ENCODE data around the gene CXCL10. TPM values are rescaled to one million over a fixed set of nuclear protein-coding genes. Genes with fewer than 3 reads are reported as not detected.
"Not testable (repeated sequence)": the region's sequence is repeated elsewhere in the genome, so short reads cannot be mapped to it uniquely, and the experiment has no call there.

The CXCL10 gene
- total RNA-seq, 6 donors from 2014 or later = 0.46 to 7.3 (median 3.1) TPM

- Histone ChIP-seq H3K27ac (no peak overlapping the region), H3K4me3 (no peak overlapping the region), H3K4me1 (no peaks in the 10 kb centered on the region), H3K9me3 (no peaks in the 10 kb centered on the region), H3K36me3 (no peaks in the 10 kb centered on the region), H3K27me3 (no peaks in the 10 kb centered on the region)
- ATAC-seq (ENCODE audit: low FRiP score in 2 of 2) = no peak
- TF ChIP-seq EP300 (IDR thresholded peaks at IDR 0.05) (no peak), CTCF (IDR thresholded peaks at IDR 0.05) (no peak), POLR2AphosphoS5 (IDR thresholded peaks at IDR 0.05) (no peak), POLR2A (IDR thresholded peaks at IDR 0.05) (no peak)
- DNase-seq = no peak
- WGBS, 2 donors = 67 to 74% methylated on average over 2 of the region's 2 CpGs
These were observed 31.7 kb upstream of the CXCL10 start for GRCh38 chr4:76055016-76055415.

GRCh38 chr4:76053730-76054129 lies 30.4 kb upstream of the CXCL10 start:
- Histone ChIP-seq H3K4me3 (no peak overlapping the region), H3K4me1 (no peaks in the 10 kb centered on the region), H3K27ac (no peak overlapping the region), H3K36me3 (no peaks in the 10 kb centered on the region), H3K27me3 (no peaks in the 10 kb centered on the region), H3K9me3 (no peaks in the 10 kb centered on the region)
- WGBS, 2 donors = 32 to 34% methylated on average over 4 of the region's 4 CpGs
- DNase-seq (no peak), ATAC-seq (ENCODE audit: low FRiP score in 2 of 2) (no peak)
- TF ChIP-seq POLR2AphosphoS5 (IDR thresholded peaks at IDR 0.05) (no peak), CTCF (IDR thresholded peaks at IDR 0.05) (no peak), EP300 (IDR thresholded peaks at IDR 0.05) (no peak), POLR2A (IDR thresholded peaks at IDR 0.05) (no peak)

DNA sequence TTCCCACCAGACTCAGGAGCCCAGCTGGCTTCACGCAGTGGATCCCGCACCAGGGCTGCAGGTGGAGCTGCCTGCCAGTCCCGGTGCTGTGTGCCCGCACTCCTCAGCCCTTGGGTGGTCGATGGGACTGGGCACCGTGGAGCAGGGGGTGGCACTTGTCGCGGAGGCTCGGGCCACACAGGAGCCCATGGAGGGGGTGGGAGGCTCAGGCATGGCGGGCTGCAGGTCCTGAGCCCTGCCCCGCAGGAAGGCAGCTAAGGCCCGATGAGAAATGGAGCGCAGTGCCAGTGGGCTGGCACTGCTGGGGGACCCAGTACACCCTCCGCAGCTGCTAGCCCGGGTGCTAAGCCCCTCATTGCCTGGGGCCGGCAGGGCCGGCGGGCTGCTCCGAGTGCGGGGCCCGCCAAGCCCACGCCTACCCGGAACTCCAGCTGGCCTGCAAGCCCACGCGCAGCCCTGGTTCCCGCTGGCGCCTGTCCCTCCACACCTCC lies 27.3 kb upstream of the CXCL10 start:
- not testable (repeated sequence) for ATAC-seq (ENCODE audit: low FRiP score in 2 of 2); H3K4me1 ChIP-seq; H3K9me3 ChIP-seq; H3K4me3 ChIP-seq; H3K27me3 ChIP-seq; H3K27ac ChIP-seq; H3K36me3 ChIP-seq
- WGBS, 2 donors = 97% methylated on average over 11 of the region's 27 CpGs; no CpG with 5 or more reads in 1 of the 2 donors
- DNase-seq = peak in 1 of 2 donors; percentile 66

- not testable (repeated sequence) for H3K9me3 ChIP-seq; H3K36me3 ChIP-seq; ATAC-seq (ENCODE audit: low FRiP score in 2 of 2); H3K27ac ChIP-seq; H3K4me3 ChIP-seq; H3K4me1 ChIP-seq; DNase-seq; H3K27me3 ChIP-seq
- 83 to 85% methylated on average over 15 to 17 of the region's 17 CpGs for WGBS, 2 donors
These were observed 26.6 kb upstream of the CXCL10 start for GRCh38 chr4:76049860-76050416.

DNA sequence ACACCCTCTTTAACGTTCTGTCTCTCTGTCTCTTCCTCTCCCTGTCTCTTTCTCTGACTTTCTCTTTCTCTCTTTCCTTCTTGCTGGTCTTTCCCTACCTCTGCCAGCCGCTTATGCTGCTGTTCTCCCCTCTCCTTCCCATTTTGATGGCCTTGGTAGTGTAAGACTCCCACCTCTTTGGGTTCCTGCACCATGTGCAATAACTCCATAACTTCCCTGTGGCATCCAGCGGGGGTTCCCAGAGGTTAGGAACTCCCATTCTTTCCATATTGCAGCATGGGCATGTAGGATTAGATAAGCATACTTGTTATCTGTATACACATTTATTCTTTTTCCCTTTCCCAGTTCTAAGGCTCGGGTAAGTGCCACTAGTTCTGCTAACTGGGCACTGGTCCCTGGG lies 21.4 kb upstream of the CXCL10 start:
- 81 to 83% methylated on average over 4 of the region's 4 CpGs for WGBS, 2 donors
- H3K27me3 ChIP-seq; H3K9me3 ChIP-seq; H3K4me1 ChIP-seq; H3K27ac ChIP-seq; DNase-seq; H3K4me3 ChIP-seq; H3K36me3 ChIP-seq; ATAC-seq (ENCODE audit: low FRiP score in 2 of 2): not testable (repeated sequence)

DNA sequence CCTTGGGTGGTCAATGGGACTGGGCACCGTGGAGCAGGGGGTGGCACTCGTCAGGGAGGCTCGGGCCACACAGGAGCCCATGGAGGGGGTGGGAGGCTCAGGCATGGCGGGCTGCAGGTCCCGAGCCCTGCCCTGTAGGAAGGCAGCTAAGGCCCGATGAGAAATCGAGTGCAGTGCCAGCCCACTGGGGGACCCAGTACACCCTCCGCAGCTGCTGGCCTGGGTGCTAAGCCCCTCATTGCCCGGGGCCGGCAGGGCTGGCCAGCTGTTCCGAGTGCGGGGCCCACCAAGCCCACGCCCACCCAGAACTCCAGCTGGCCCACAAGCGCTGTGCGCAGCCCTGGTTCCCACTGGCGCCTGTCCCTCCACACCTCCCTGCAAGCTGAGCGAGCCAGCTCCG lies 20.0 kb upstream of the CXCL10 start:
- 98% methylated on average over 14 of the region's 18 CpGs; no CpG with 5 or more reads in 1 of the 2 donors for WGBS, 2 donors
- not testable (repeated sequence) for ATAC-seq (ENCODE audit: low FRiP score in 2 of 2); H3K4me1 ChIP-seq; H3K36me3 ChIP-seq; H3K27ac ChIP-seq; H3K9me3 ChIP-seq; H3K4me3 ChIP-seq; H3K27me3 ChIP-seq
- peak in 1 of 2 donors; percentile 60 for DNase-seq

- H3K27me3 ChIP-seq; H3K4me3 ChIP-seq; H3K27ac ChIP-seq; H3K4me1 ChIP-seq; DNase-seq; H3K36me3 ChIP-seq; H3K9me3 ChIP-seq; ATAC-seq (ENCODE audit: low FRiP score in 2 of 2): not testable (repeated sequence)
- 90 to 94% methylated on average over 12 to 16 of the region's 18 CpGs for WGBS, 2 donors
These were observed 19.1 kb upstream of the CXCL10 start for GRCh38 chr4:76042241-76042998.
